Hepatocyte (in vitro differentiated cells): ENCODE results near the gene CAMTA2.

ENCODE experiments used
- EZH2 ChIP-seq: fragments of 200-600 bp; sonication (generic); IDR thresholded peaks from 2 replicates; pipeline ENCODE4 v1.6.1; 2016; ENCODE audit warnings: antibody characterized with exemption, mild to moderate bottlenecking, borderline replicate concordance
- EZH2phosphoT487 ChIP-seq: fragments of 200-600 bp; sonication (generic); IDR thresholded peaks from one replicate; pipeline ENCODE4 v1.6.1; 2018; ENCODE audit warnings: antibody characterized with exemption, mild to moderate bottlenecking, low read depth, moderate library complexity; ENCODE audit not compliant: unreplicated experiment, severe bottlenecking
- TF ChIP-seq, protein P1 (sequence below): fragments of 200-600 bp; sonication (generic); IDR thresholded peaks from 2 replicates; pipeline ENCODE4 v1.5.1; 2016; ENCODE audit warnings: antibody characterized with exemption, mild to moderate bottlenecking; ENCODE audit not compliant: poor library complexity

DNA sequence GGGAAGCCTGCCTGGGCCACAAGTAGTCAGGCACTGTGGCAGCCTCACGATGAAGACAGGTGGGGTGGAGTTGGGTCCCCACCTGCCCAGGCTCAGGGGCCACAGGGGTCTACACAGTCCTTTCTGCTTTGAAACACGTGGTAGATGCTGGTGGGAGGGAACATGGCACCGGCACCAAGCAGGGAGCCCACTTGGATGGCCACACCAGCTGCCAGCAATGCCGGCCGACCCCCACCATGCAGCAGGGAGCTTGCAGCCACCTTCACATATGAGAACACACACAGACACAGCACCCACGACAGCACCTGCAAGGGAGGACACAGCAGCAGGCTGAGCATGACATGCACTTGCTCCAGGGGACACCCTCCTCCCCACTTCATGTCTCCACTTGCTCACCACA, 45.4 kb upstream of the CAMTA2 start:
- TF ChIP-seq EZH2 (no peak), EZH2phosphoT487 (no peak)
- TF ChIP-seq, protein P1, sequence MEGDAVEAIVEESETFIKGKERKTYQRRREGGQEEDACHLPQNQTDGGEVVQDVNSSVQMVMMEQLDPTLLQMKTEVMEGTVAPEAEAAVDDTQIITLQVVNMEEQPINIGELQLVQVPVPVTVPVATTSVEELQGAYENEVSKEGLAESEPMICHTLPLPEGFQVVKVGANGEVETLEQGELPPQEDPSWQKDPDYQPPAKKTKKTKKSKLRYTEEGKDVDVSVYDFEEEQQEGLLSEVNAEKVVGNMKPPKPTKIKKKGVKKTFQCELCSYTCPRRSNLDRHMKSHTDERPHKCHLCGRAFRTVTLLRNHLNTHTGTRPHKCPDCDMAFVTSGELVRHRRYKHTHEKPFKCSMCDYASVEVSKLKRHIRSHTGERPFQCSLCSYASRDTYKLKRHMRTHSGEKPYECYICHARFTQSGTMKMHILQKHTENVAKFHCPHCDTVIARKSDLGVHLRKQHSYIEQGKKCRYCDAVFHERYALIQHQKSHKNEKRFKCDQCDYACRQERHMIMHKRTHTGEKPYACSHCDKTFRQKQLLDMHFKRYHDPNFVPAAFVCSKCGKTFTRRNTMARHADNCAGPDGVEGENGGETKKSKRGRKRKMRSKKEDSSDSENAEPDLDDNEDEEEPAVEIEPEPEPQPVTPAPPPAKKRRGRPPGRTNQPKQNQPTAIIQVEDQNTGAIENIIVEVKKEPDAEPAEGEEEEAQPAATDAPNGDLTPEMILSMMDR = no peak
